Heart right ventricle (tissue), 16 donors: ENCODE results near the gene ACVR1B. TPM values are rescaled to one million over a fixed set of nuclear protein-coding genes. Genes with fewer than 3 reads are reported as not detected.
A peak's percentile ranks its signal among the peaks of the same experiment; 100 is the strongest.

Source experiments
- ATAC-seq, 8 donors: fragments of 200-7000 bp; cut with Tn5 transposase; one replicate each; pipeline ENCODE4 v1.9.1; 2020; ENCODE audit warnings: mild to moderate bottlenecking in 8 of 8, moderate library complexity in 8 of 8, moderate number of reproducible peaks in 1 of 8
- DNase-seq, 2 donors: peaks; one replicate each; pipeline ENCODE4 v3.0.0-alpha.2; 2020
- H3K27ac ChIP-seq, 10 donors: fragments of 200-600 bp; sonication (generic) in 2 of 10; one replicate each; pipeline versions ENCODE4 v1.5.0 to v1.8.0; 2020 to 2022; ENCODE audit warnings: mild to moderate bottlenecking in 3 of 10
- H3K27me3 ChIP-seq, 7 donors: fragments of 200-600 bp; one replicate each; pipeline ENCODE4 v1.8.0; 2021 to 2022; ENCODE audit warnings: mild to moderate bottlenecking in 2 of 7
- H3K36me3 ChIP-seq, 9 donors: fragments of 200-600 bp; sonication (generic) in 1 of 9; one replicate each; pipeline versions ENCODE4 v1.5.0 to v1.8.0; 2020 to 2022; ENCODE audit warnings: mild to moderate bottlenecking in 2 of 9
- H3K4me1 ChIP-seq, 9 donors: fragments of 200-600 bp; sonication (generic) in 1 of 9; one replicate each; pipeline versions ENCODE4 v1.5.0 to v1.8.0; 2020 to 2022; ENCODE audit warnings: mild to moderate bottlenecking in 4 of 9
- H3K4me3 ChIP-seq, 10 donors: fragments of 200-600 bp; sonication (generic) in 2 of 10; one replicate each; pipeline versions ENCODE4 v1.5.0 to v1.8.0; 2020 to 2022; ENCODE audit warnings: mild to moderate bottlenecking in 7 of 10, moderate library complexity in 2 of 10
- H3K9me3 ChIP-seq, 11 donors: fragments of 200-600 bp in 10 of 11; sonication (generic) in 2 of 11; one replicate each; pipeline versions ENCODE4 v1.5.0 to v1.8.0; 2013 to 2022; ENCODE audit warnings: mild to moderate bottlenecking in 2 of 11, control low read depth in 1 of 11, moderate library complexity in 1 of 11
- WGBS, 2 donors: extraction: QIAGEN DNeasy Blood & Tissue Kit; methylation state at CpG; one replicate each; pipeline ENCODE4 v1.1.7; 2013; ENCODE audit warnings: inconsistent platforms in 1 of 2; 5-methylcytosine and 5-hydroxymethylcytosine counted together
- intact Hi-C, 10 donors: fragments of 100-400 bp; cut with DNase I; formaldehyde crosslinking; loops; one replicate each; pipeline versions ENCODE4 v1.11.1 to v1.14.2; 2022
- polyA plus RNA-seq, 2 donors: library from polyadenylated mRNA; stranded (reverse); fragments of 200-250 nt; gene quantifications; one replicate each; pipeline ENCODE4 v1.2.3, GENCODE V29; 2013
- total RNA-seq, 10 donors: library from RNA; stranded (reverse); fragmentation: NEBNext Ultra II Directional in 3 of 10; extraction: Animal tissue kit (Norgen Biotek cat#: 25700) in 3 of 10; gene quantifications; one replicate each; pipeline versions ENCODE4 v1.2.1 to v1.2.4, GENCODE V29; 2021 to 2023
- TF ChIP-seq, protein P1 (sequence below), 9 donors: fragments of 200-600 bp; sonication (generic) in 2 of 9; IDR thresholded peaks; one replicate each; pipeline versions ENCODE4 v1.5.0 to v1.8.0; 2021 to 2022; ENCODE audit warnings: antibody characterized with exemption in 9 of 9, mild to moderate bottlenecking in 5 of 9, moderate library complexity in 1 of 9
- donor health status: Arrhythmogenic right ventricular cardiomyopathy.
- donor health status: ischemic (EF 13 %, LVEDD 7.1; RV severe dilation, severe dysfunction).
- donor health status: healthy with polysubstance abuse.
- donor health status: DM: no; HTN: yes; CAD: no.
- donor health status: DM: no; HTN: no; CAD: no.
- donor health status: ischemic (EF 25% LVEDD 6.9; RV normal size, moderate dysfunction).
- donor health status: ischemic (EF 25% LVEDD 5.7; RV mildly dilated, moderate dysfunction).
- donor health status: healthy.
- donor health status: DM: yes; HTN: yes; CAD: no.
- donor health status: Ischemic cardiomyopathy.
- donor health status: ischemic (EF 35%, LVEDD 5.7; RV mildly dilated, moderate dysfunction).
- donor health status: nonischemic (EF 11% LVEDD 7.7; RV severe dilation, severe dysfunction).
- donor health status: DM: yes; HTN: yes; CAD: no.
- donor health status: PGD.
- donor health status: ischemic (EF 29% LVEDD 5.4; RV normal size, mild dysfunction).
- donor health status: nonischemic (EF 23%, LVEDD 6.1; RV moderate dilation, normal function).

ACVR1B gene
- total and polyA plus RNA-seq, 12 donors, result 5.8 to 15.5 (median 9.7) TPM

GRCh38 chr12:52023182-52023975 lies 71.9 kb downstream of the ACVR1B start:
- peaks cover 5 to 59% (median 45%) of the 10 kb centered on the region in 9 donors for H3K4me1 ChIP-seq
- 0 to 2% methylated on average over 58 to 70 of the region's 70 CpGs for whole genome bisulfite sequencing, 2 donors
- H3K36me3 ChIP-seq, result no peaks in the 10 kb centered on the region
- TF ChIP-seq, protein P1, sequence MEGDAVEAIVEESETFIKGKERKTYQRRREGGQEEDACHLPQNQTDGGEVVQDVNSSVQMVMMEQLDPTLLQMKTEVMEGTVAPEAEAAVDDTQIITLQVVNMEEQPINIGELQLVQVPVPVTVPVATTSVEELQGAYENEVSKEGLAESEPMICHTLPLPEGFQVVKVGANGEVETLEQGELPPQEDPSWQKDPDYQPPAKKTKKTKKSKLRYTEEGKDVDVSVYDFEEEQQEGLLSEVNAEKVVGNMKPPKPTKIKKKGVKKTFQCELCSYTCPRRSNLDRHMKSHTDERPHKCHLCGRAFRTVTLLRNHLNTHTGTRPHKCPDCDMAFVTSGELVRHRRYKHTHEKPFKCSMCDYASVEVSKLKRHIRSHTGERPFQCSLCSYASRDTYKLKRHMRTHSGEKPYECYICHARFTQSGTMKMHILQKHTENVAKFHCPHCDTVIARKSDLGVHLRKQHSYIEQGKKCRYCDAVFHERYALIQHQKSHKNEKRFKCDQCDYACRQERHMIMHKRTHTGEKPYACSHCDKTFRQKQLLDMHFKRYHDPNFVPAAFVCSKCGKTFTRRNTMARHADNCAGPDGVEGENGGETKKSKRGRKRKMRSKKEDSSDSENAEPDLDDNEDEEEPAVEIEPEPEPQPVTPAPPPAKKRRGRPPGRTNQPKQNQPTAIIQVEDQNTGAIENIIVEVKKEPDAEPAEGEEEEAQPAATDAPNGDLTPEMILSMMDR (IDR thresholded peaks at IDR 0.05), result peak; percentile 94 to 97 (median 97)
- ATAC-seq, result peak; percentile 48 to 68 (median 58)
- peak overlapping the region in 9 of 10 donors; percentile 20 to 84 (median 54) for H3K27ac ChIP-seq
- no peaks in the 10 kb centered on the region for H3K9me3 ChIP-seq
- H3K27me3 ChIP-seq, result peaks cover 0 to 7% (median 0%) of the 10 kb centered on the region in 7 donors
- DNase-seq, result peak; percentile 86 to 91
- H3K4me3 ChIP-seq, result peak overlapping the region; percentile 20 to 62 (median 54)
- intact Hi-C loops, result loop anchor here in 4 of 10 donors (1.0 to 2.0 kb wide), 3 partner anchors 19 to 31 kb away; no protein-coding TSS in a partner anchor

GRCh38 chr12:52023976-52024688 lies 72.6 kb downstream of the ACVR1B start:
- TF ChIP-seq, protein P1 (IDR thresholded peaks at IDR 0.05), result peak in 4 of 9 donors; percentile 5 to 25 (median 22)
- Histone ChIP-seq H3K4me3 (peak overlapping the region; percentile 20 to 62 (median 54)), H3K9me3 (no peaks in the 10 kb centered on the region), H3K27me3 (peaks cover 0 to 7% (median 0%) of the 10 kb centered on the region in 7 donors), H3K4me1 (peaks cover 5 to 61% (median 45%) of the 10 kb centered on the region in 9 donors), H3K27ac (peak overlapping the region in 9 of 10 donors; percentile 36 to 89 (median 67)), H3K36me3 (no peaks in the 10 kb centered on the region)
- DNase-seq (no peak), ATAC-seq (no peak)
- 29 to 33% methylated on average over 20 of the region's 20 CpGs for WGBS, 2 donors
- intact Hi-C loops, result loop anchor here in 7 of 10 donors (1.0 to 2.0 kb wide), 7 partner anchors 19 to 99 kb away; no protein-coding TSS in a partner anchor

DNA sequence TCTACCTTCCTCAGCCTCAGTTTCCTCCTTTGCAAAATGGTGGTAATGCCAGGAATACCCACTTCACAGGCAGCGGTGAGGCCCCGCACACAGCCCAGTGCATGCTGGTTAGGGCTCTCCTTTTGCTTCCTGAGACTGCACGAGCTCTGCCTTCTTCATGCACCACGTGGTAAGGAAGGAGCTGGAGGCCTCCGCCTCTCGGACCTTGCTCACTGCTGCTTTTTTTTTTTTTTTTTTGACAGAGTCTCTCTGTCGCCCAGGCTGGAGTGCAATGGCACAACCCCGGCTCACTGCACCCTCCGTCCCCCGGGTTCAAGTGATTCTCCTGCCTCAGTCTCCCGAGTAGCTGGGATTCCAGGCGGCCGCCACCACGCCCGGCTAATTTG lies 73.3 kb downstream of the ACVR1B start:
- Histone ChIP-seq H3K4me1 (peaks cover 5 to 68% (median 47%) of the 10 kb centered on the region in 9 donors), H3K27ac (peak overlapping the region; percentile 55 to 98 (median 84)), H3K36me3 (no peaks in the 10 kb centered on the region), H3K9me3 (no peaks in the 10 kb centered on the region), H3K4me3 (peak overlapping the region in 9 of 10 donors; percentile 9 to 59 (median 43)), H3K27me3 (peaks cover 0 to 7% (median 0%) of the 10 kb centered on the region in 7 donors)
- no peak for DNase-seq
- TF ChIP-seq, protein P1 (IDR thresholded peaks at IDR 0.05), result no peak
- intact Hi-C loops, result loop anchor here in 9 of 10 donors (1.0 to 5.0 kb wide), 12 partner anchors 20 to 98 kb away; partner anchors contain the start of genes ATG101 (in 3 of the 9), NR4A1 (in 1 of the 9) and SMIM41 (in 1 of the 9)
- 72 to 75% methylated on average over 15 of the region's 15 CpGs for WGBS, 2 donors
- peak in 4 of 8 donors; percentile 20 to 32 (median 27) for ATAC-seq

- peak in 6 of 8 donors; percentile 8 to 47 (median 26) for ATAC-seq
- H3K9me3 ChIP-seq, result no peaks in the 10 kb centered on the region
- peaks cover 5 to 63% (median 45%) of the 10 kb centered on the region in 9 donors for H3K4me1 ChIP-seq
Observed at GRCh38 chr12:52026263-52026662, 74.8 kb downstream of the ACVR1B start.

More at GRCh38 chr12:52026263-52026662, 74.8 kb downstream of the ACVR1B start:
- TF ChIP-seq, protein P1 (IDR thresholded peaks at IDR 0.05), result no peak
- no peak for DNase-seq
- Histone ChIP-seq H3K27me3 (peaks cover 0 to 7% (median 0%) of the 10 kb centered on the region in 7 donors), H3K27ac (peak overlapping the region; percentile 55 to 98 (median 84)), H3K4me3 (peak overlapping the region in 5 of 10 donors; percentile 36 to 59 (median 47)), H3K36me3 (no peaks in the 10 kb centered on the region)
- intact Hi-C loops, result loop anchor here in 9 of 10 donors (1.0 to 5.0 kb wide), 9 partner anchors 24 to 96 kb away; partner anchors contain the start of genes ATG101 (in 2 of the 9), NR4A1 (in 1 of the 9) and SMIM41 (in 1 of the 9)
- 39 to 42% methylated on average over 5 of the region's 5 CpGs for WGBS, 2 donors
